ENCODE data around the gene SCML2.
"Not testable (repeated sequence)": the region's sequence is repeated elsewhere in the genome, so short reads cannot be mapped to it uniquely, and the experiment has no call there.

The SCML2 gene

DNA sequence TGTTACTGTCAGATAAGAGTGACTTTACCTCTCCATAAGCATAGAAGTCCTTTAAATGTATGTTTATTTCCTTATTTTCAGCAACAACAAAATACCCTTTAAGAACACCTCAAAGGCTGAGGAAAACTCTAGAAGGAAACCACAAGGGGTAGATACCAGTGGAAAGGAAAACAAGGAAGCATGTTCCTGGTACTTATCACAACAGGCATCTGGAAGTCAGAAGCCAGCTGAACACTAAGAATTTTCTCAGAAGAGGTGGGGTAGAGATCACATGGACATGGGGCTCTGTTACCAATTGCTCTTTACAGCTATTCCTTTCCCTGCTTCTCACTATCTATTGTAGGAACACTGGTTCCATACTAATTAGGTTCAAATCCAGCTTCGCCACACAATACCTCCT lies 82.3 kb downstream of the SCML2 start:
- no peaks in the 10 kb centered on the region for H3K4me1 ChIP-seq (ENCODE audit: control insufficient read depth, insufficient read depth, low read length)
- H3K4me3 ChIP-seq (ENCODE audit: low read length), result no peak overlapping the region
- H3K36me3 ChIP-seq (ENCODE audit: control insufficient read depth, insufficient read depth, low read length), result no peaks in the 10 kb centered on the region
- no peak for DNase-seq (ENCODE audit: low read depth, low spot score)
- no CpG with 5 or more reads among the region's 1 CpG for WGBS (ENCODE audit: insufficient coverage, insufficient read length)
- H3K27ac ChIP-seq (ENCODE audit: low read length), result no peak overlapping the region
- no peaks in the 10 kb centered on the region for H3K9me3 ChIP-seq (ENCODE audit: control insufficient read depth, insufficient read depth, low read length)
- H3K27me3 ChIP-seq (ENCODE audit: control insufficient read depth, insufficient read depth, low read length), result no peaks in the 10 kb centered on the region

DNA sequence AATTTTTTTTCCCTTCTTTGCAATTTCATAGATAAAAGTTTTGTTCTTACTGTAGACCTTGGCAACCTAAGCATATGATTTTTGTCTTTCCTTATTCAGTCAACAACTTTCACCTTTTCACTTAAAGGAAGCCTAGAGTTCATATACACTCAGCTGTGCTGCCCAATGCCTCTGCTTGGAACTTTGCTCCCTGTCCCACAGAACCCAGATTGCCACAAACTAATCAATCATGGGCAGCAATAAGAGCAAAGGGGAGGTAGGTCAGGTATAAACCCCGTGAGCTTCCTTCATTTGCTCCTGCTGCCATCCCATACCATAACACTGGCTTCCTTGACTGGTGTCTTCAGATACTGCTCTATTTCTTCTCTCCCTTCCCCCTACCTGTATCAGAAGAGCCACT lies 82.8 kb downstream of the SCML2 start:
- H3K9me3 ChIP-seq (ENCODE audit: control insufficient read depth, insufficient read depth, low read length), result no peaks in the 10 kb centered on the region

DNA sequence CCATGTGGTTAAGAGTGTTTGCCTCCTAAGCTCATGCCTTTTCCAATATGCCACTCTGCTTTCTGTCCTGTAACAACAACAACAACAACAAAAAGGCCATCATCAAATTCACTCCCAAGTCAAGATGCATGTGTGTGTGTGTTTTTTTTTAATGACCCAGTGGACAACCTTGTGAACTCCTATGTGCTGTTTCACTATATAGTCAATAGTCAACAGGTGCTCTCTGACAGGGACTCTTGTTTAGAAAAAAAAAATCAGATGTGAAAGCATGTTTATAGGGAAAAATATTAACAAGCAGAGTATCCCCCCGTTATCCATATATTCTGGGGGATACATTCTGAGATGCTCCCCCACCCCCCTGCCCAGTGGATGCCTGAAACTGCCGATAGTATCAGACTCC lies 83.2 kb downstream of the SCML2 start:
- Histone ChIP-seq H3K27ac (ENCODE audit: low read length) (no peak overlapping the region), H3K9me3 (ENCODE audit: control insufficient read depth, insufficient read depth, low read length) (no peaks in the 10 kb centered on the region), H3K4me3 (ENCODE audit: low read length) (no peak overlapping the region), H3K4me1 (ENCODE audit: control insufficient read depth, insufficient read depth, low read length) (no peaks in the 10 kb centered on the region), H3K36me3 (ENCODE audit: control insufficient read depth, insufficient read depth, low read length) (no peaks in the 10 kb centered on the region), H3K27me3 (ENCODE audit: control insufficient read depth, insufficient read depth, low read length) (no peaks in the 10 kb centered on the region)
- no CpG with 5 or more reads among the region's 2 CpGs for WGBS (ENCODE audit: insufficient coverage, insufficient read length)
- DNase-seq (ENCODE audit: low read depth, low spot score), result no peak

More for the DNA sequence above, 82.8 kb downstream of the SCML2 start:
- Histone ChIP-seq H3K27me3 (ENCODE audit: control insufficient read depth, insufficient read depth, low read length) (no peaks in the 10 kb centered on the region), H3K4me1 (ENCODE audit: control insufficient read depth, insufficient read depth, low read length) (no peaks in the 10 kb centered on the region), H3K4me3 (ENCODE audit: low read length) (no peak overlapping the region), H3K36me3 (ENCODE audit: control insufficient read depth, insufficient read depth, low read length) (no peaks in the 10 kb centered on the region), H3K27ac (ENCODE audit: low read length) (no peak overlapping the region)
- no peak for DNase-seq (ENCODE audit: low read depth, low spot score)
- WGBS (ENCODE audit: insufficient coverage, insufficient read length), result no CpG with 5 or more reads among the region's 1 CpG

DNA sequence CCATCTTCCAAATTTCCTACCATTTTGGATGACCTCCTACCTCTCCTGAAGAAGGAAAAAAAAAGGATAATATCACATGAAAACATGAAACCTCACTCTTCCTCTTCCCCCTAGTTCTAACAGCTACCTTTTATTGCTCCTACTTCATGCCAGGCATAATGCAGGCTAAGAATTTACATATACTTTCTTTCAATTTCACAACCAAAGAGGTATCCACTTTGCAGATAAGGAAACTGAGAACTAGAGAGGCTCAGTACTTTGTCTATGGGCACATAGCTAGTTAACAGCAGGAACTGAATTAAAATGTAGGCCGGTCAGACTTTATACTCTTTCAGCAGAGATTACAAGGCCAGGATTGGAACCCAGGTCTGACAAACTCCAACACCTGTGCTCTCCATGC lies 99.4 kb downstream of the SCML2 start:
- H3K27ac ChIP-seq (ENCODE audit: low read length), result no peak overlapping the region
- WGBS (ENCODE audit: insufficient coverage, insufficient read length), result no CpG with 5 or more reads among the region's 1 CpG
- no peaks in the 10 kb centered on the region for H3K4me1 ChIP-seq (ENCODE audit: control insufficient read depth, insufficient read depth, low read length)
- H3K4me3 ChIP-seq (ENCODE audit: low read length), result no peak overlapping the region
- no peaks in the 10 kb centered on the region for H3K9me3 ChIP-seq (ENCODE audit: control insufficient read depth, insufficient read depth, low read length)
- H3K36me3 ChIP-seq (ENCODE audit: control insufficient read depth, insufficient read depth, low read length), result no peaks in the 10 kb centered on the region
- H3K27me3 ChIP-seq (ENCODE audit: control insufficient read depth, insufficient read depth, low read length), result no peaks in the 10 kb centered on the region
- no peak for DNase-seq (ENCODE audit: low read depth, low spot score)

DNA sequence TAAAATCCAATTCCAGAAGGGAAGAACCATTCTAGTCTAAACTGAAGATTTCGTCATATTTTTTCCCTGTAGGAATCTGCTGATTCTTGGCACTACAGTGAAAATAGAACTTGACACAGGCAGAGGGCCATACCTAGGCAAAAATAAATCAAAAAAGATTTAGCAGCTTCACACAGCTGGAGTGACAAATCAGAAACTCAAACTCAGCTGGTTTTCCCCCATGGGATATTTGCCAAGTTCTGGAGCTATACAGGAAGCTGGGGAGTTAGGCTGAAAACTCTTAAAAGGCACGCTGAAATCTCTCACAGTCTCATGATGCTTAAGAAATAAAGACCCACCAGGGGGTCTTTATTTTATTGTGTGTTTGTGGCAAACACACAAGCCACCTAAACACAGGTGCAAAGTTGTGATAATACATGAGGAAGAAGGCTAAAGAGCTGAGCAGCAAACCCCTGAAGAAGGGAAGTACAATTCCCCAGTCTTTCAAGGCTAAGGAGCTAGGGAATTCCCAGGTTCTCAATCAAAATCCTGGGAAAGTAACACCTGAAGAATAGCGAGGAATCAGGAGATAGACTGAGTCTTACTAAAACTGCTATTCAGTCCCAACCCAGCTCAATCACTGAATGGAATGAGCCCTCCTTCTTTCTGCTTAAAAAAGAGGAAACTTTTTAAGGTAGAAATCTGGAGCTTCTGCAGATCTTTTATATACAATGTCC lies 101.7 kb downstream of the SCML2 start:
- no peaks in the 10 kb centered on the region for H3K9me3 ChIP-seq (ENCODE audit: control insufficient read depth, insufficient read depth, low read length)
- H3K27me3 ChIP-seq (ENCODE audit: control insufficient read depth, insufficient read depth, low read length), result no peaks in the 10 kb centered on the region
- H3K27ac ChIP-seq (ENCODE audit: low read length), result no peak overlapping the region
- no peaks in the 10 kb centered on the region for H3K4me1 ChIP-seq (ENCODE audit: control insufficient read depth, insufficient read depth, low read length)
- no peak overlapping the region for H3K4me3 ChIP-seq (ENCODE audit: low read length)
- no peak for DNase-seq (ENCODE audit: low read depth, low spot score)
- H3K36me3 ChIP-seq (ENCODE audit: control insufficient read depth, insufficient read depth, low read length), result no peaks in the 10 kb centered on the region
- WGBS (ENCODE audit: insufficient coverage, insufficient read length), result no CpG with 5 or more reads among the region's 3 CpGs

DNA sequence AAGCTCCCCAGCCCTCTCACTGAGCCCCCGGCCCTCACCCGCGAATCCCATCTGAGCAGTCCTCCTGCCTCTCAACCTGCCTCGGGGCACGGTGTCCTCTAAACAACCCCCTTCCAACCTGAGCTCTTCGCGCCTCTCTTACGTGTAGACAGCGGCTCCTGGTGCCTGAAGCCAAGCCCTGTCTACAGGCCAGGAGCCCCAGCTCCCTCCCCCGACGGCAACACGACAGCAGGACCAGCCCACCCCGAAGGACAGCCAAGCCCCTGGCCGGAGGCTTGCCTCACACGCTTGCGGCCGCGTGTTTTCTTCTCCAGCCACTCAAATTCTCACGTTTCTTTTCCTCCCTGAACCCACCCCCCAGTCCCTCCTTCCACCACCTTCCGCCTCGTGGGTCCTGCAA lies 124.8 kb downstream of the SCML2 start:
- not testable (repeated sequence) for H3K9me3 ChIP-seq (ENCODE audit: control insufficient read depth, insufficient read depth, low read length); DNase-seq (ENCODE audit: low read depth, low spot score); H3K27me3 ChIP-seq (ENCODE audit: control insufficient read depth, insufficient read depth, low read length); H3K4me3 ChIP-seq (ENCODE audit: low read length); H3K27ac ChIP-seq (ENCODE audit: low read length); H3K4me1 ChIP-seq (ENCODE audit: control insufficient read depth, insufficient read depth, low read length); H3K36me3 ChIP-seq (ENCODE audit: control insufficient read depth, insufficient read depth, low read length)
- WGBS (ENCODE audit: insufficient coverage, insufficient read length), result no CpG with 5 or more reads among the region's 21 CpGs

DNA sequence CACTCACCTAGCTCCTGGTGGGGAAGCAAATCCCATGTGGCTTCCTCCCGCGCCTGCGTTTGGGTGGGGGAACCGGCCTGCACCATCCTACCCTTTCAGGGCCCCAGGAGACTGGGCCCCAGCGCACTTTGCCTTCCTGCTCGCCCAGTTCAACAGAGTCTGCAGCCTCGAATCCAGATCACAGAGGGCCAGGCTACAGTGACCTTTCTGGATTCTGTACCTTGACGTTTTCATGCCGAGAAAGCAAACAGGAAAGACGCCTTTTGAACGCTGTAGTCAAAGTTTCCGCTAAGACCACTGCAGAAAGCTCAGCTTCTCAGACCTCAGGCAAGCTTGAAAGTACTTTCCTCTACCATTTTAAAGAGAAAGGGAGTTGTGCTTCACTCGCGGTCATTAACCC lies 126.4 kb downstream of the SCML2 start:
- no CpG with 5 or more reads among the region's 14 CpGs for WGBS (ENCODE audit: insufficient coverage, insufficient read length)
- peaks cover 1% of the 10 kb centered on the region; the same call in 1 of the 2 replicates for H3K4me1 ChIP-seq (ENCODE audit: control insufficient read depth, insufficient read depth, low read length)
- no peaks in the 10 kb centered on the region for H3K27me3 ChIP-seq (ENCODE audit: control insufficient read depth, insufficient read depth, low read length)
- H3K9me3 ChIP-seq (ENCODE audit: control insufficient read depth, insufficient read depth, low read length), result no peaks in the 10 kb centered on the region
- no peak for DNase-seq (ENCODE audit: low read depth, low spot score)
- H3K4me3 ChIP-seq (ENCODE audit: low read length), result no peak overlapping the region
- H3K27ac ChIP-seq (ENCODE audit: low read length), result no peak overlapping the region
- no peaks in the 10 kb centered on the region for H3K36me3 ChIP-seq (ENCODE audit: control insufficient read depth, insufficient read depth, low read length)

DNA sequence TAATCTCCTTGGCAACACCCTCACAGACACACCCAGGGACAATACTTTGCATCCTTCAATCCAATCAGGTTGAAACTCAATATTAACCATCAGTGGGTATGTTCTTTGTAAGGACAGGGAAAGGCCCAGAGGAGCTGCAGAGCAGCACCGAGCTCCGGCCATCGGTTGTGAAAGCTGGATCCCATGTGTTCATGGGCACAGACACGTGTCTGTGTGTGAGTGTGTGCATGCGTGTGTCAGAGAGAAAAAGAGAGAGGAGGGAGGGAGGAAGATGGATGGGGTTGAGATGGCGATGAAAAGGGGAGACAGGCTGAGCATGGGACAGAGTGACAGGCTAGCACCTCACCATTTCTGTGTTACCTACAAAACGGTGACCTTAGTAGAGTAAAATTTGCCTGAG lies 127.0 kb downstream of the SCML2 start:
- DNase-seq (ENCODE audit: low read depth, low spot score), result no peak
- Histone ChIP-seq H3K9me3 (ENCODE audit: control insufficient read depth, insufficient read depth, low read length) (no peaks in the 10 kb centered on the region), H3K4me3 (ENCODE audit: low read length) (no peak overlapping the region), H3K27me3 (ENCODE audit: control insufficient read depth, insufficient read depth, low read length) (no peaks in the 10 kb centered on the region), H3K36me3 (ENCODE audit: control insufficient read depth, insufficient read depth, low read length) (no peaks in the 10 kb centered on the region), H3K4me1 (ENCODE audit: control insufficient read depth, insufficient read depth, low read length) (peaks cover 1% of the 10 kb centered on the region; the same call in 1 of the 2 replicates), H3K27ac (ENCODE audit: low read length) (no peak overlapping the region)
- 100% methylated on average over 1 of the region's 7 CpGs for WGBS (ENCODE audit: insufficient coverage, insufficient read length)

DNA sequence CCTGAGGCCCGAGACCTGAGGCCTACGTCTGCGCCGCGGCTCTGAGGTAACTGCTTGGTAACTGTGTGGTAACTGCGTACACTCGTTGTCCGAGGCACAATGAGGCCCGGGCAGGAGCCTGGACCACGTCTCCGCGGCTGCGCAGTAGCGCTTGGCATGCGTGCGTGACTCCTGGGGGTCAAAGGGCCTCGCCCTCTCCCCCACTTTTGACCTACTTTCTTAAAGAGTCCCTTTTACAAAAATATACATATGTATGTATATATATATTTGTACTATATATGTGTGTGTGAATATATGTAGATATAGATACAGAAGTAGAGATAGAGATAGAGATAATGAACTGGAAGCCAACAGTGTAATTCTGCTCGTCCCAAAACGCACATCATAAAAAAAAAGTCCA lies 133.7 kb downstream of the SCML2 start, which contains the start of gene BEND2:
TSS of gene BEND2 (minus strand) at position 101 of the 400 bp plus-strand sequence. CDS start 136 bp downstream, outside the sequence.
- DNase-seq (ENCODE audit: low read depth, low spot score), result no peak
- H3K4me1 ChIP-seq (ENCODE audit: control insufficient read depth, insufficient read depth, low read length), result no peaks in the 10 kb centered on the region

DNA sequence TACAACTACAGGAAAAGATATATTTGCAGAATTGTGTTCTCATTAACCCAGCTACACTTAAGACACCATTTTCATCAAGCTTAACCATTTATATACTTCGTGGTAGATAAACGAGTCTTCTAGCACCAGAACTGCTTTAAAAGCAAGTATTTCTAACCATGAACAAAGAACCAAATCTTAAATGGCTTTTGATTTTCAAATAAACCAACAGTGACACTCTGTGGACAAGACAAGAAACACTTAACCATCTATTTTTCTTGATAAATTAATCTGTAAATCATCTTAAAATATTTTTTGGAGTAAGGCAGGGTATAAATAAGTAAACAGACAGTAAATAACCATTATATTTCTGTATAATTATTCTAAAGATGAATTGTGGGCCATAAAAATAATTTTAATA lies 144.0 kb downstream of the SCML2 start:
- Histone ChIP-seq H3K4me1 (ENCODE audit: control insufficient read depth, insufficient read depth, low read length) (no peaks in the 10 kb centered on the region), H3K27ac (ENCODE audit: low read length) (no peak overlapping the region), H3K9me3 (ENCODE audit: control insufficient read depth, insufficient read depth, low read length) (no peaks in the 10 kb centered on the region), H3K4me3 (ENCODE audit: low read length) (no peak overlapping the region), H3K36me3 (ENCODE audit: control insufficient read depth, insufficient read depth, low read length) (no peaks in the 10 kb centered on the region), H3K27me3 (ENCODE audit: control insufficient read depth, insufficient read depth, low read length) (no peaks in the 10 kb centered on the region)
- no peak for DNase-seq (ENCODE audit: low read depth, low spot score)
- WGBS (ENCODE audit: insufficient coverage, insufficient read length), result no CpG with 5 or more reads among the region's 2 CpGs

More for the DNA sequence above, 133.7 kb downstream of the SCML2 start, which contains the start of gene BEND2:
- Histone ChIP-seq H3K4me3 (ENCODE audit: low read length) (no peak within 1 kb of the TSS), H3K27me3 (ENCODE audit: control insufficient read depth, insufficient read depth, low read length) (no peaks in the 10 kb centered on the region), H3K9me3 (ENCODE audit: control insufficient read depth, insufficient read depth, low read length) (no peaks in the 10 kb centered on the region), H3K36me3 (ENCODE audit: control insufficient read depth, insufficient read depth, low read length) (no peaks in the 10 kb centered on the region), H3K27ac (ENCODE audit: low read length) (no peak within 1 kb of the TSS)
- WGBS (ENCODE audit: insufficient coverage, insufficient read length), result no CpG with 5 or more reads among the region's 19 CpGs

DNA sequence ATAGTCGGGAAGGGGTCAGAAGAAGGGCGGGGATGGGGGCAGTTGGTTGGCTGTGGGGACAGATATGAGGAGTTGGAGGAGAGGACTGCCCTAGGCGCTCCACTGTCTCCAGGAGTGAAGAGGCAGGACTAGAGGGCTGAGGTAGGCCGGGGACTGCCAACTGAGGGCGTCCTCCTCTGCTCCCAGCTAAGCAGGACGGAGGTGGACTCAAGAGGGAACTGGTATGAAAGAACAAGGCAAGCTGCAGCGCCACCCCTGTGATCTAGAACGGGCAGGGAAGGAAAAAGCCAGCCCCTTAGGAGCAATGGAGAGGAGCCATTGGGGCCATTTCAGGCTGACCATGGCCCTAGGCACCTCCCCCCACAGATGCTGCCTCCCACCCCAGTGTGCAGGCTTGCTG lies 147.8 kb downstream of the SCML2 start:
- Histone ChIP-seq H3K4me1 (ENCODE audit: control insufficient read depth, insufficient read depth, low read length) (no peaks in the 10 kb centered on the region), H3K9me3 (ENCODE audit: control insufficient read depth, insufficient read depth, low read length) (no peaks in the 10 kb centered on the region), H3K36me3 (ENCODE audit: control insufficient read depth, insufficient read depth, low read length) (no peaks in the 10 kb centered on the region), H3K4me3 (ENCODE audit: low read length) (no peak overlapping the region), H3K27me3 (ENCODE audit: control insufficient read depth, insufficient read depth, low read length) (no peaks in the 10 kb centered on the region), H3K27ac (ENCODE audit: low read length) (no peak overlapping the region)
- WGBS (ENCODE audit: insufficient coverage, insufficient read length), result no CpG with 5 or more reads among the region's 8 CpGs
- no peak for DNase-seq (ENCODE audit: low read depth, low spot score)

Measured in iPS DF 6.9 (cell line).